ENCODE data around the gene VAT1L. TPM values are rescaled to one million over a fixed set of nuclear protein-coding genes. Genes with fewer than 3 reads are reported as not detected.

The VAT1L gene
- total and polyA plus RNA-seq, 10 of the 15 experiments (the other 5 are each of a cell fraction or from before 2014, with no cell fraction given), result 0.06 to 0.18 (median 0.10) TPM; not detected in 5

DNA sequence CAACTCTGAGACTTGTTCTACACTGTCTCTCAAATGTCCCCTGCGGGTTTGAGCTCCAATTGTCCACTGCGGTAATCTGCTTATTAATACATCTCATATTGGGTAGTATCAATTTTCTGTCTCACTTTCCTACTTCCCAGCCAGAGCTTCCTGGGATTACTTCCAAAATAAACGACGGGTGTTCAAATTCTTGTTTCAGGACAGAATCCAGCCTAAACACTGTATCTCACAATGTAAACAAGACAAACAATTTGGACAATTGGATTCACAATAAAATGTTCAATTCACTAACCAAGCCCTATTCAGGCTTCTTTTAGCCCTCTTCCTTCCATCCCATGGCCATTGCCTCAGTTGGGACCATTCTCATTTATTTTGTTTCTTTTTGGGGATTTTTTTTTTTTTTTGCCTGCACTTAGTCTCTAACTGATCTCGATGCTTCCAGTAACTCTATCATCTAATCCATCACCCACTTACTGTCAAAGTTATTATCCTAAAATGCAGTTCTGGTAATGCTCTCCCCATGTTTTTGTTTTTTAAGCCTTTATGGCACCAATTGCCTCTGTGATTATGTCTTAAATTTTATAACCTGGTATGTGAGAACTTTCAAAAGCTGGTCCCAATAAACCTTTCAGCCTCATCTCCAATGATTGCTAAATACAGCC, 2.0 kb upstream of the VAT1L start (continued):
- TF ChIP-seq, protein P1, sequence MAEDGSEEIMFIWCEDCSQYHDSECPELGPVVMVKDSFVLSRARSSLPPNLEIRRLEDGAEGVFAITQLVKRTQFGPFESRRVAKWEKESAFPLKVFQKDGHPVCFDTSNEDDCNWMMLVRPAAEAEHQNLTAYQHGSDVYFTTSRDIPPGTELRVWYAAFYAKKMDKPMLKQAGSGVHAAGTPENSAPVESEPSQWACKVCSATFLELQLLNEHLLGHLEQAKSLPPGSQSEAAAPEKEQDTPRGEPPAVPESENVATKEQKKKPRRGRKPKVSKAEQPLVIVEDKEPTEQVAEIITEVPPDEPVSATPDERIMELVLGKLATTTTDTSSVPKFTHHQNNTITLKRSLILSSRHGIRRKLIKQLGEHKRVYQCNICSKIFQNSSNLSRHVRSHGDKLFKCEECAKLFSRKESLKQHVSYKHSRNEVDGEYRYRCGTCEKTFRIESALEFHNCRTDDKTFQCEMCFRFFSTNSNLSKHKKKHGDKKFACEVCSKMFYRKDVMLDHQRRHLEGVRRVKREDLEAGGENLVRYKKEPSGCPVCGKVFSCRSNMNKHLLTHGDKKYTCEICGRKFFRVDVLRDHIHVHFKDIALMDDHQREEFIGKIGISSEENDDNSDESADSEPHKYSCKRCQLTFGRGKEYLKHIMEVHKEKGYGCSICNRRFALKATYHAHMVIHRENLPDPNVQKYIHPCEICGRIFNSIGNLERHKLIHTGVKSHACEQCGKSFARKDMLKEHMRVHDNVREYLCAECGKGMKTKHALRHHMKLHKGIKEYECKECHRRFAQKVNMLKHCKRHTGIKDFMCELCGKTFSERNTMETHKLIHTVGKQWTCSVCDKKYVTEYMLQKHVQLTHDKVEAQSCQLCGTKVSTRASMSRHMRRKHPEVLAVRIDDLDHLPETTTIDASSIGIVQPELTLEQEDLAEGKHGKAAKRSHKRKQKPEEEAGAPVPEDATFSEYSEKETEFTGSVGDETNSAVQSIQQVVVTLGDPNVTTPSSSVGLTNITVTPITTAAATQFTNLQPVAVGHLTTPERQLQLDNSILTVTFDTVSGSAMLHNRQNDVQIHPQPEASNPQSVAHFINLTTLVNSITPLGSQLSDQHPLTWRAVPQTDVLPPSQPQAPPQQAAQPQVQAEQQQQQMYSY (CRISPR knock-in tag; IDR thresholded peaks at IDR 0.05), result no peak
- TF ChIP-seq EZH2 (IDR thresholded peaks at IDR 0.05; ENCODE audit: borderline replicate concordance, control insufficient read depth, low read depth, low read length) (no peak), ZNF207 (IDR thresholded peaks at IDR 0.05; ENCODE audit: borderline replicate concordance) (no peak), EGR1 (IDR thresholded peaks at IDR 0.05; ENCODE audit: borderline replicate concordance in 1 of 2, low read depth in 2 of 2, low read length in 2 of 2) (no peak), SMARCA5 (IDR thresholded peaks at IDR 0.05) (no peak), SMAD1 (IDR thresholded peaks at IDR 0.05; ENCODE audit: low read depth, partially characterized antibody) (no peak), RCOR1 (conservative IDR thresholded peaks at IDR 0.05; ENCODE audit: low read depth, low read length) (no peak), MXI1 (IDR thresholded peaks at IDR 0.05; ENCODE audit: low read depth, low read length) (no peak), HDGF (IDR thresholded peaks at IDR 0.05) (no peak), KLF5 (IDR thresholded peaks at IDR 0.05; ENCODE audit: partially characterized antibody) (no peak)
- TF ChIP-seq, protein P2, sequence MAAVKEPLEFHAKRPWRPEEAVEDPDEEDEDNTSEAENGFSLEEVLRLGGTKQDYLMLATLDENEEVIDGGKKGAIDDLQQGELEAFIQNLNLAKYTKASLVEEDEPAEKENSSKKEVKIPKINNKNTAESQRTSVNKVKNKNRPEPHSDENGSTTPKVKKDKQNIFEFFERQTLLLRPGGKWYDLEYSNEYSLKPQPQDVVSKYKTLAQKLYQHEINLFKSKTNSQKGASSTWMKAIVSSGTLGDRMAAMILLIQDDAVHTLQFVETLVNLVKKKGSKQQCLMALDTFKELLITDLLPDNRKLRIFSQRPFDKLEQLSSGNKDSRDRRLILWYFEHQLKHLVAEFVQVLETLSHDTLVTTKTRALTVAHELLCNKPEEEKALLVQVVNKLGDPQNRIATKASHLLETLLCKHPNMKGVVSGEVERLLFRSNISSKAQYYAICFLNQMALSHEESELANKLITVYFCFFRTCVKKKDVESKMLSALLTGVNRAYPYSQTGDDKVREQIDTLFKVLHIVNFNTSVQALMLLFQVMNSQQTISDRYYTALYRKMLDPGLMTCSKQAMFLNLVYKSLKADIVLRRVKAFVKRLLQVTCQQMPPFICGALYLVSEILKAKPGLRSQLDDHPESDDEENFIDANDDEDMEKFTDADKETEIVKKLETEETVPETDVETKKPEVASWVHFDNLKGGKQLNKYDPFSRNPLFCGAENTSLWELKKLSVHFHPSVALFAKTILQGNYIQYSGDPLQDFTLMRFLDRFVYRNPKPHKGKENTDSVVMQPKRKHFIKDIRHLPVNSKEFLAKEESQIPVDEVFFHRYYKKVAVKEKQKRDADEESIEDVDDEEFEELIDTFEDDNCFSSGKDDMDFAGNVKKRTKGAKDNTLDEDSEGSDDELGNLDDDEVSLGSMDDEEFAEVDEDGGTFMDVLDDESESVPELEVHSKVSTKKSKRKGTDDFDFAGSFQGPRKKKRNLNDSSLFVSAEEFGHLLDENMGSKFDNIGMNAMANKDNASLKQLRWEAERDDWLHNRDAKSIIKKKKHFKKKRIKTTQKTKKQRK (IDR thresholded peaks at IDR 0.05; ENCODE audit: low read depth, low read length), result no peak
- TF ChIP-seq, protein P3, sequence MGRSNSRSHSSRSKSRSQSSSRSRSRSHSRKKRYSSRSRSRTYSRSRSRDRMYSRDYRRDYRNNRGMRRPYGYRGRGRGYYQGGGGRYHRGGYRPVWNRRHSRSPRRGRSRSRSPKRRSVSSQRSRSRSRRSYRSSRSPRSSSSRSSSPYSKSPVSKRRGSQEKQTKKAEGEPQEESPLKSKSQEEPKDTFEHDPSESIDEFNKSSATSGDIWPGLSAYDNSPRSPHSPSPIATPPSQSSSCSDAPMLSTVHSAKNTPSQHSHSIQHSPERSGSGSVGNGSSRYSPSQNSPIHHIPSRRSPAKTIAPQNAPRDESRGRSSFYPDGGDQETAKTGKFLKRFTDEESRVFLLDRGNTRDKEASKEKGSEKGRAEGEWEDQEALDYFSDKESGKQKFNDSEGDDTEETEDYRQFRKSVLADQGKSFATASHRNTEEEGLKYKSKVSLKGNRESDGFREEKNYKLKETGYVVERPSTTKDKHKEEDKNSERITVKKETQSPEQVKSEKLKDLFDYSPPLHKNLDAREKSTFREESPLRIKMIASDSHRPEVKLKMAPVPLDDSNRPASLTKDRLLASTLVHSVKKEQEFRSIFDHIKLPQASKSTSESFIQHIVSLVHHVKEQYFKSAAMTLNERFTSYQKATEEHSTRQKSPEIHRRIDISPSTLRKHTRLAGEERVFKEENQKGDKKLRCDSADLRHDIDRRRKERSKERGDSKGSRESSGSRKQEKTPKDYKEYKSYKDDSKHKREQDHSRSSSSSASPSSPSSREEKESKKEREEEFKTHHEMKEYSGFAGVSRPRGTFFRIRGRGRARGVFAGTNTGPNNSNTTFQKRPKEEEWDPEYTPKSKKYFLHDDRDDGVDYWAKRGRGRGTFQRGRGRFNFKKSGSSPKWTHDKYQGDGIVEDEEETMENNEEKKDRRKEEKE (IDR thresholded peaks at IDR 0.05), result no peak
